Cardiac muscle cell (in vitro differentiated cells and primary cell): ENCODE data around the gene OLIG2. TPM values are rescaled to one million over a fixed set of nuclear protein-coding genes. Genes with fewer than 3 reads are reported as not detected.

Experiments used
- DNase-seq, 2 donors: peaks; one replicate each; pipeline versions ENCODE4 v3.0.0 to v3.0.0-alpha.2; 2010 to 2017; ENCODE audit warnings: low read depth in 1 of 2, low spot score in 1 of 2
- H3K27ac ChIP-seq: fragments of 200-600 bp; sonication (generic); 2 replicates; pipeline ENCODE4 v1.5.1; 2016
- H3K27me3 ChIP-seq: fragments of 200-600 bp; sonication (generic); 2 replicates; pipeline ENCODE4 v1.6.0; 2016; ENCODE audit warnings: control low read depth
- H3K36me3 ChIP-seq: fragments of 200-600 bp; sonication (generic); 2 replicates; pipeline ENCODE4 v1.5.1; 2016; ENCODE audit warnings: control low read depth
- H3K4me1 ChIP-seq: fragments of 200-600 bp; sonication (generic); 2 replicates; pipeline ENCODE4 v1.8.1; 2017; ENCODE audit warnings: low read depth, mild to moderate bottlenecking, mixed run types
- H3K4me3 ChIP-seq: fragments of 200-600 bp; sonication (generic); 2 replicates; pipeline ENCODE4 v1.5.1; 2016; ENCODE audit warnings: mild to moderate bottlenecking
- H3K9me3 ChIP-seq: fragments of 200-600 bp; sonication (generic); 2 replicates; pipeline ENCODE4 v1.5.1; 2017; ENCODE audit warnings: low read depth, mild to moderate bottlenecking, control low read depth
- polyA plus RNA-seq: library from polyadenylated mRNA; unstranded; fragments of >200 nt; fragmentation: Nextera tagmentation; extraction: Ambion mirVana; gene quantifications from 2 replicates; pipeline ENCODE4 v1.2.1, GENCODE V29; 2016
- total RNA-seq: library from RNA; depleted of rRNA; stranded (reverse); fragments of >200 nt; gene quantifications from 2 replicates; pipeline ENCODE4 v1.2.3, GENCODE V29; 2016
- TF ChIP-seq, protein P1 (sequence below): IDR thresholded peaks from 2 replicates; pipeline ENCODE4 v1.5.1; 2012; ENCODE audit warnings: low read depth, mild to moderate bottlenecking, low read length

The OLIG2 gene
- total and polyA plus RNA-seq, 2 experiments from 2014 or later = 0.09 TPM; not detected in 1

GRCh38 chr21:33057385-33057940, 31.7 kb downstream of the OLIG2 start:
- peaks cover 79% of the 10 kb centered on the region for H3K27me3 ChIP-seq
- H3K4me1 ChIP-seq = no peaks in the 10 kb centered on the region
- no peaks in the 10 kb centered on the region for H3K36me3 ChIP-seq
- DNase-seq = no peak
- H3K4me3 ChIP-seq = no peak overlapping the region
- TF ChIP-seq, protein P1, sequence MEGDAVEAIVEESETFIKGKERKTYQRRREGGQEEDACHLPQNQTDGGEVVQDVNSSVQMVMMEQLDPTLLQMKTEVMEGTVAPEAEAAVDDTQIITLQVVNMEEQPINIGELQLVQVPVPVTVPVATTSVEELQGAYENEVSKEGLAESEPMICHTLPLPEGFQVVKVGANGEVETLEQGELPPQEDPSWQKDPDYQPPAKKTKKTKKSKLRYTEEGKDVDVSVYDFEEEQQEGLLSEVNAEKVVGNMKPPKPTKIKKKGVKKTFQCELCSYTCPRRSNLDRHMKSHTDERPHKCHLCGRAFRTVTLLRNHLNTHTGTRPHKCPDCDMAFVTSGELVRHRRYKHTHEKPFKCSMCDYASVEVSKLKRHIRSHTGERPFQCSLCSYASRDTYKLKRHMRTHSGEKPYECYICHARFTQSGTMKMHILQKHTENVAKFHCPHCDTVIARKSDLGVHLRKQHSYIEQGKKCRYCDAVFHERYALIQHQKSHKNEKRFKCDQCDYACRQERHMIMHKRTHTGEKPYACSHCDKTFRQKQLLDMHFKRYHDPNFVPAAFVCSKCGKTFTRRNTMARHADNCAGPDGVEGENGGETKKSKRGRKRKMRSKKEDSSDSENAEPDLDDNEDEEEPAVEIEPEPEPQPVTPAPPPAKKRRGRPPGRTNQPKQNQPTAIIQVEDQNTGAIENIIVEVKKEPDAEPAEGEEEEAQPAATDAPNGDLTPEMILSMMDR = no peak
- no peaks in the 10 kb centered on the region for H3K9me3 ChIP-seq
- H3K27ac ChIP-seq = no peak overlapping the region

DNA sequence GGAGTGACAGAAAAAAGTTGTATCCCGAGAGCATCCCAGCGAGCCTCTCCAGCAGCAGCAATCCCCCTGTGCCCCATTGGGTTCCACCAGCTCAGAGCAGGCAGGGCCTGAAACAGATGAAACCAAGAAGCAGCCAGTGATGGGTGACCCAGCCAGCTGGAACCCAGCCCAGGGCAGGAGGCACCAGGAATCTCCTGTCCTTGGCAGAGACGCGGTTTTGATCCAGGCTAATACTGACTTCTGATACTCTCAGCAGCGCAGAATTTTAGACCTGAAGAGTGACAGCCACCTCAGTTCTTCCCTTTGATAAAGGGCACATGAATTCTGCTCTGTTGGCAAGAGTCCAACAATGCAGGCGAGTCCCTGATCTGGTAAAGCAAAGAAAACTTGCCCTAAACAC, 32.8 kb downstream of the OLIG2 start:
- Histone ChIP-seq H3K27me3 (peaks cover 81% of the 10 kb centered on the region), H3K4me3 (no peak overlapping the region), H3K36me3 (no peaks in the 10 kb centered on the region), H3K4me1 (no peaks in the 10 kb centered on the region), H3K27ac (no peak overlapping the region), H3K9me3 (no peaks in the 10 kb centered on the region)
- peak in 1 of 2 donors; percentile 3 for DNase-seq
- TF ChIP-seq, protein P1 = no peak

- no peaks in the 10 kb centered on the region for H3K4me1 ChIP-seq
Observed at GRCh38 chr21:33058957-33059356, 33.2 kb downstream of the OLIG2 start.

DNA sequence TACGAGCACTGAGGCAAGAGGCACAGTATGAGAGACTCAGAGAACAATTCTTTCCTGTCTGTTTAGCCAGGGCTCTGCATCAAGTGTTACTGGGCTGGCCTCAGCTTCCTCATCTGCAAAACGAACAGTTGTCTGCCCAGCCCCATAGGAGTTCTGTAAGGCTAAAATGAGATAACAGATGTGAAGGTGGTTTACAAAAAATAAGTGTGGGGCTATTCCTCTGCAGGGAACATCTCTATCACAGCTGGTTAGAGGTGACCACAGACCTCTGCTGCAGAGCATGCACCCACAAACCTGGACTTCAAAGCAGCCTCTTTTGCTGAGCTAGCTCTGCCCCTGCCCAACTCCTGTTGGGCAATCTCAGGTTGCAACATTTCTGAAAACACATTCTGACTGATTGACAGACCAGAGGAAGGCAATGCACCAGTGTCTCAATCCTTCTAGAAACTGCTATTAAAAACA, 33.7 kb downstream of the OLIG2 start:
- DNase-seq = peak in 1 of 2 donors; percentile 17
- Histone ChIP-seq H3K36me3 (no peaks in the 10 kb centered on the region), H3K27ac (no peak overlapping the region), H3K9me3 (no peaks in the 10 kb centered on the region), H3K4me3 (no peak overlapping the region), H3K4me1 (no peaks in the 10 kb centered on the region), H3K27me3 (peaks cover 86% of the 10 kb centered on the region)
- TF ChIP-seq, protein P1 = no peak

More at GRCh38 chr21:33058957-33059356, 33.2 kb downstream of the OLIG2 start:
- Histone ChIP-seq H3K4me3 (no peak overlapping the region), H3K36me3 (no peaks in the 10 kb centered on the region), H3K27me3 (peaks cover 83% of the 10 kb centered on the region), H3K27ac (no peak overlapping the region), H3K9me3 (no peaks in the 10 kb centered on the region)
- no peak for DNase-seq
- TF ChIP-seq, protein P1 = no peak

GRCh38 chr21:33061233-33061632, 35.5 kb downstream of the OLIG2 start:
- H3K4me1 ChIP-seq = no peaks in the 10 kb centered on the region
- H3K4me3 ChIP-seq = no peak overlapping the region
- peaks cover 92% of the 10 kb centered on the region for H3K27me3 ChIP-seq
- H3K9me3 ChIP-seq = no peaks in the 10 kb centered on the region
- DNase-seq = no peak
- no peaks in the 10 kb centered on the region for H3K36me3 ChIP-seq
- no peak overlapping the region for H3K27ac ChIP-seq
- TF ChIP-seq, protein P1 = no peak
